ENCODE results near the gene WASHC3.

The WASHC3 gene

GRCh38 chr12:102080842-102081241 lies 19.1 kb upstream of the WASHC3 start:
- TF ChIP-seq CTCF (IDR thresholded peaks at IDR 0.05), result no peak

- no peak for TF ChIP-seq CTCF (IDR thresholded peaks at IDR 0.05)
Measured at GRCh38 chr12:102069707-102070106, 7.9 kb upstream of the WASHC3 start.

GRCh38 chr12:102067574-102068258 lies 5.9 kb upstream of the WASHC3 start:
- no peak for TF ChIP-seq CTCF (IDR thresholded peaks at IDR 0.05)

GRCh38 chr12:102064476-102064875 lies 2.7 kb upstream of the WASHC3 start:
- TF ChIP-seq CTCF (IDR thresholded peaks at IDR 0.05), result no peak

GRCh38 chr12:102063069-102063468 lies 1.3 kb upstream of the WASHC3 start:
- TF ChIP-seq CTCF (IDR thresholded peaks at IDR 0.05), result no peak

- TF ChIP-seq CTCF (IDR thresholded peaks at IDR 0.05), result no peak
Measured at GRCh38 chr12:102062419-102062806, 622 bp upstream of the WASHC3 start.

- no peak for TF ChIP-seq CTCF (IDR thresholded peaks at IDR 0.05)
Measured at GRCh38 chr12:102061096-102061559, 663 bp downstream of the WASHC3 start.

- no peak for TF ChIP-seq CTCF (IDR thresholded peaks at IDR 0.05)
Measured at GRCh38 chr12:102059343-102059742, 2.4 kb downstream of the WASHC3 start.
